ENCODE results near the gene GRIN3B.
A peak's percentile ranks its signal among the peaks of the same experiment; 100 is the strongest.

Gene GRIN3B

DNA sequence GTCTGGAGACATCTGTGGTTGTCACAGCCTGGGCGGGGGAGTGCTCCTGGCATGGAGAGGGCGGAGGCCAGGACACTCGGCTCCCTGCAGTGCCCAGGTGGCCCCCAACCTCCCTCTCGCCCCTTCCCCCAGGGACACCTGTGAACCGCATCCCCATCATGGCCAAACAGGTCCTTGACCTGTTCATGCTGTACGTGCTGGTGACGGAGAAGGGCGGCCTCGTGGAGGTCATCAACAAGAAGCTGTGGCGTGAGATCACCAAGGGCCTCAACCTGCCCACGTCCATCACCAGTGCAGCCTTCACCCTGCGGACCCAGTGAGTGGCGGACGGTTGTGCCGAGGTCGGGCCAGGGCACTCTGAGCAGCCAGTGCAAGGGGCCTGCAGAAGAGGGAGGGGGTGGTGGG is 36.1 kb upstream of the GRIN3B start:
- no peak for DNase-seq (ENCODE audit: low spot score)

DNA sequence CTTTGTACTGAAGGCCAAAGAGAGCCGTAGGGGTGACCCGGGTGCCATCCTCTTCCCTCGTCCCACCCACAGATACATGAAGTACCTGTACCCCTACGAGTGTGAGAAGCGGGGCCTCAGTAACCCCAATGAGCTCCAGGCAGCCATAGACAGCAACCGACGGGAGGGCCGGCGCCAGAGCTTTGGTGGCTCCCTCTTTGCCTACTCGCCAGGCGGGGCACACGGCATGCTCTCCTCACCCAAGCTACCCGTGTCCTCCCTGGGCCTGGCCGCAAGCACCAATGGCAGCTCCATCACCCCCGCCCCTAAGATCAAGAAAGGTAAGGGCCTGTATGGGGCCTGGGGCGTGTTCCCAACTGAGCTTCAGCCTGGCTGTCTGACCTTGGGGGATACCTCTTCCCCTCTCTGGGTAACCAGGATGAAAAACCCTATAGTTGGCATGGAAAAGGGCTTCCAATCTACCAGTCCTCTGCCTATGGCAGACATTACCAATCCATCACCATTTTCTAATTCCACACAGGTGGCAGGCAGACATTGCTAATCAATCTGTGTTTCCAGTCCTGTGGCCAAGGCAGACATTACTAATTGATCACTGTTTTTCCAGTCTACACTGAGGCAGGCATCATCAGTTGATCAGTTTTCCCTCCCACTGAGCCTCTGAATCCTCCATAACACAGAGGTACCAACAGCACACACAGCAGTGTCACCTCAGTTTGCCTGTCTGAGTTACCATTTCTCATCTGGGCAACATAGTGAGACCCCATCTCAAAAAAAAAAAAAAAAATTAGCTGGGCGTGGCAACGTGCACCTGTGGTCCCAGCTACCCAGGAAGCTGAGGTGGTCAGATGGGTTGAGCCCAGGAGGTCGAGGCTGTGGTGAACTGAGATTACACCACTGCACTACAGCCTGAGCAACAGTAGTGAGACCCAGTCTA is 35.2 kb upstream of the GRIN3B start:
- no peak for DNase-seq (ENCODE audit: low spot score)

GRCh38 chr19:966485-967088 is 33.6 kb upstream of the GRIN3B start:
- DNase-seq (ENCODE audit: low spot score), result no peak

GRCh38 chr19:970695-971094 is 29.5 kb upstream of the GRIN3B start:
- DNase-seq (ENCODE audit: low spot score), result no peak

DNA sequence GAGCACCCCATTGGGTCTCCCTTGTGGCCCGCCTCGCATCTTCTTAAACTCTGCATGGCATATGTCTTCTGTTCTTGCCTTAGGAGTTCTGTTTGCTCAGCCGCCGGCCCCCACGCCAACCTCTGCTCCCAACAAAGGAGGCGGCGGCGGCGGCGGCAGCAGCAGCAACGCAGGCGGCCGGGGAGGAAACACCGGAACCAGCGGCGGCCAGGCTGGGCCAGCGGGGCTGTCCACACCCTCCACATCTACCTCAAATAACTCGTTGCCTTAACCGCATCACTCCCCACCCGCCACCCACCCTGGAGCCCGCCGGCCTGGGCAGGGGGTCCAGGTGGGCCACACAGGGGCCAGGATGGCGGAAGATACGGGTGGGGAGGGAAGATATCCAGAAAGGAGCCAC is 28.4 kb upstream of the GRIN3B start:
- DNase-seq (ENCODE audit: low spot score), result no peak

DNA sequence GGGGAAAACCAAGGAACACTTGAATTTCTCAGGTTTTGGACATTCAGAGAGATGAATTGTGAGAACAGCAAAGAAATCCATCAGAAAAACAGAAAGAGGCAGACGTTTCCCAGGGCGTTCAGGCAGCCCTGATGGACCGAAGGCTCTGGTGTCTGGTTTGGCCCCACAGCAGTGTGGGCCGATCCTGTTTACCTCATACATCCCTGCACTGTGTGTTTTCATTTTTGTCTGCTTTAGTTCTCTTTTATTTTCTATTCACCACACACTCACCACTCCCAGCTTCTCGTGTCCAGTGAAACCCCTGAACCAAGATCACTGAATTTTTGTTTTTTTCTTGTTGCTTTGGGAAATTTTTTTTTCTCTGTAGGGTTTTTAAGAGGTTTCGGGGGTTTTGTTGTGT is 27.9 kb upstream of the GRIN3B start:
- DNase-seq (ENCODE audit: low spot score), result no peak

DNA sequence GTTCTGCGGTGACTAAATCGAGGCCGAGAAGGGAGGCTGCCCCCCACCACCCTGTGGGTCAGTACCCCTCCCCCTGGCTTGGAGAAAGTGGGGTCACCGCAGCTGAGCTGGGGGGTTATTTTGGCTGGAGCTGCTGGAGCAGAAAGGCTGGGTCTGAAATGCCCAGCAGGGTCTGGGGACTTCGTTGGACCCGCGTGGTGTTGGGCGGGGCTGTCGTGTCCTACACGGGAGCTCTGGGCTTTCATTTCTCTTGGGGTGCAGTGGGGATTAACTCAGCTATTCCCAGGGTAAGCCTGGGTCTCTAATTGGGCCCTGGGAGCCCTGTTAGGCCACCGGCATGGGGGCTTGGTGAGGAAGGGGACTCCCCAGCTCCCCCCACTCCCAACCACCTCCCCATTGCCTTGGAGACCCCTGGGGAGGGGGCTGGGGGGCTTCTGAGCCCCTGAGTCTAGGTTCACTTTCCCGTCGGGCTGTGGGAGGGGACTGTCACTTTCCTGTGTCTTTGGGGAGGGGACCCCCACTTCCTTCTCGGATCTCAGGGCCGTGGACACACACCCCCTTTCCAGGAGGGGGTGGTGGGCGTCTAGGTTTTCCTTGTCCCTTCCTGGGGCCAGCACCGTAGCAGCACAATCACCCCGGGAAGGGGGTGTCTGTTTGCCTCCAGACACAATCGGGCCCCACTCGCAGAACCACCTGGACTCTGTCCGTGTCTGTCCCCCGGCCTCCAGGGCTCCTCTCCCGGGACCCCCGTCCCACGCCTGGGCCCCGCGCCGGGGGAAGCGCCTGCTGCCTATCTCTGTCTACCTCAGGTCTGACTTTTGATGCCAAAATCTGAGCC is 26.3 kb upstream of the GRIN3B start:
- no peak for DNase-seq (ENCODE audit: low spot score)

GRCh38 chr19:974564-975257 is 25.5 kb upstream of the GRIN3B start:
- no peak for DNase-seq (ENCODE audit: low spot score)

DNA sequence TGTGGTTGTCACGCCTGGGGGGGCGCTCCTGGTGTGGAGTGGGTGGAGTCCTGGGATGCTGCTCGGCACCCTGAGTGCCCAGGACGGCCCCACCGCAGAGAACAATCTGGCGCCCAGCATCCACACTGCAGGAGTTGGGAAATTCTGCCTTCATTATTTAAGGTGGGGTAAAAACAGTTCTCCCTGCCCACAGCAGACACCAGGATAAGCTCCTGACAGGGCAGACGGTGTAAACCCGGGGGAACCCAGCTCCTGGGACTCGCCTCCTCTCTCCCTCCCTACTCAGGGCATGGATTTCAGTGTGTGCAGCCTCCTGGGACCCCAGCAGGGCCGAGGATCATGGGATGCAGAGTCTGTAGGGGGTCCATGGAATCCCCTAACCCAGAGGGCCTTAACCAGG is 23.7 kb upstream of the GRIN3B start:
- DNase-seq (ENCODE audit: low spot score), result no peak

GRCh38 chr19:977058-977464 is 23.2 kb upstream of the GRIN3B start:
- DNase-seq (ENCODE audit: low spot score), result no peak

DNA sequence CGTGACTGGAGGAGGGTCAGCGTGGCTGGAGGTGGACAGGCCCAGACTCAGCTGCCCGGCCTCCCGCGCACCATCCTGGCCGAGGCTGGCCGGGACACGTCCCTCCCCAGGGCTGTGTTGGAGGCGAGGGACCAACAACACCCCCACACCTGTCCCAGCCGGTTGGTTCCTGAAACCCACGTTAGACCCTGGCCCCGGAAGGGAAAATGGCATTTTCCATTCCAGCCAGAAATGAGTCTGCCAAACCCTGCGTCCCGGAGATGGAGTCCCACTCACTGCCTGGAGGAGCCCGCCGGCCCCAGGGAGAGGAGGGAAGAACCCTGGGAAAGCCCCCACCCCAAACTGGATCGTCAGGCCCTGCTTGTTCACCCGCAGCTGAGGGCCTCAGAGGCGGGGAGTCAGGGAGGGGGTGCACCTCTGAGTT is 20.9 kb upstream of the GRIN3B start:
- DNase-seq (ENCODE audit: low spot score), result no peak

DNA sequence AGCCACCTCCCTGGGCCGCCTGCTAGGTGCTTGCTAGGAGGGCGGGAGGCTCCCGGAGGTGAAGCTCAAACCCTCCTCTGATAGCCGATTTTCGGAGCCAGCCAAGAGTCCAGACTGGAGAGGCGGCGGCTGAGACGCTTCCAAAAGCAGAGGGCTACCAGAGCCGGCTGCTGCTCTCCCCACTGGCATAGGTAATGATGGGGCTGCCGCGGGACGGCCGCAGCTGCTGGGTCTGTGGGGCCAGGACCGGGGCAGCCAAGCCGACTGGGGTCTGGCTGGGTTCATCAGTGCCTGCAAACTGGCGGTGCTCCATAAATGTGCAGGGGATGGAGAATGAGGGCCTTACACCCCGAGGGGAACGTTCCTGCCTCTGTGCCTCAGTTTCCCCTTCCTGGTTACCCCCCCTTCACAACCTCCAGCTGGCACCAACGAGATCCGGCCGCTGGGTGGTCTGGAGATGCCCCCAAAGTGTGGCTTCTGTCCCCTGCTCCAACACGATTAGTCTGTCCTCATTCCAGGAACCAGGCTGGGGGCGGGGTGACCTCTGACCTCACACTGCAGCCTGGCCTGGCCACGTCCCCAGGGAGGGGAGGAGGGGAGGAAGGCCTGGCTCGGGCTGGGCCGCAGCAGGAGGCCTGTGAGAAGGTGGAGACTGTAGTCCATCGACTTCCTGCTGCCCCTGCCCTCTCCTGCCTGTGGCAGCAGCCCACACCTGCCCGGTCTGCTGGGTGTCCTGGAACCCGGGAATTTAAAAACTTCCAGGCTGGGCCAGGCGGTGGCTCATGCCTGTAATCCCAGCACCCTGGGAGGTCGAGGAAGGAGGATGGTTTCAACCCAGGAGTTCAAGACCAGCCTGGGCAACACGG is 19.9 kb upstream of the GRIN3B start:
- peak; percentile 76 for DNase-seq (ENCODE audit: low spot score)

DNA sequence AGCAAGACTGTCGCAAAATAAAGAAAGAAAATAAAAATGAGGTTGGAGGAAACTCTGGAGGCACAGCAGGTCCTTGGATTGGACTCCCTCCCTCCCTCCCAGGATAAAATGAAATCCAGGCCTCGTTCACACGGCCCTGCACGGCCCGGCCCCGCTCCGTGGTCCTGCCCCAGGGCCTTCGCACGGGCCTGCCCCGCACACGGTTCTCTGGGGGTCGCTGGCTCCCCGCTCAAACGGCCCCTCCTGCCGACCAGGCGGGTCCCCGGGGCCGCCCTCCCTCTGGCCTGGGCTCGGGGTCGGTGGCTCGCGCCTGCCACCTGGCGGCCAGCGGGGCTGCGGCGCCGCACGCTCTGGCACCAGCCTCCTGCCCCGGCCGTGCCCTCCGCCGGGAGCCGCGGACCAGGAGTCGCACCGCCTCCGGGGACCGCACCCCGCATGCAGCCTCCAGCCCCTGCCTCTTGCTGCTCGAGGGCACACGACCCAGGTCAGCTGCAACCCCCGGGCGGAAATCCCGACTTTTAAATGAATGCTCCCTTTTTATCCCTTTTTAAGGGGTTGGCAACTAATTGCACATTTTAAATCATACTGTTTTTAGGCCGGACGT is 17.6 kb upstream of the GRIN3B start:
- peak; percentile 99 for DNase-seq (ENCODE audit: low spot score)

GRCh38 chr19:984165-984967 is 15.9 kb upstream of the GRIN3B start, which contains the start of gene WDR18:
Gene WDR18 (plus strand): TSS chr19:984345. CDS start chr19:984354, 9 bp downstream.
- peak; percentile 98 for DNase-seq (ENCODE audit: low spot score)

- DNase-seq (ENCODE audit: low spot score), result no peak
Observed at GRCh38 chr19:986083-986482, 14.1 kb upstream of the GRIN3B start.

DNA sequence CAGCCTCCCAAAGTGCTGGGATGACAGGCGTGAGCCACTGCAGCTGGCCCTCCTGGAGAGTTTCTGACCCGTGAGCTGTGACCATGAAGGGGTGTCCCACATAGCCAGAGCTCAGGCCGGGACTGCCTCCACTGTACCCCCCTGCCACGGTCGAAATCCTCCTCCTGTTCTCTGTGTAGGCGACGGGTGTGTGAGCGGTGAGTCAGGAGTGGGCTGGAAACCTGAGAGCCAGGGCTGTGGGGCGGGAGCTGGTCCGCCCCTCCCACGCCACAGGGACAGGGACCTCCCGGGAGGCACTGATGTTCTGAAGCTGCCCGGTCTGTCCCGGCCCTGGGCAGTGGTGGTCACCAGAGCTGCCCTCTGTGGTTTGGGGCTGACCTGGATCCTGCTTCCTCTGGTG is 12.1 kb upstream of the GRIN3B start:
- no peak for DNase-seq (ENCODE audit: low spot score)

GRCh38 chr19:988510-988909 is 11.7 kb upstream of the GRIN3B start:
- no peak for DNase-seq (ENCODE audit: low spot score)

- no peak for DNase-seq (ENCODE audit: low spot score)
Observed at GRCh38 chr19:989381-990081, 10.7 kb upstream of the GRIN3B start.

DNA sequence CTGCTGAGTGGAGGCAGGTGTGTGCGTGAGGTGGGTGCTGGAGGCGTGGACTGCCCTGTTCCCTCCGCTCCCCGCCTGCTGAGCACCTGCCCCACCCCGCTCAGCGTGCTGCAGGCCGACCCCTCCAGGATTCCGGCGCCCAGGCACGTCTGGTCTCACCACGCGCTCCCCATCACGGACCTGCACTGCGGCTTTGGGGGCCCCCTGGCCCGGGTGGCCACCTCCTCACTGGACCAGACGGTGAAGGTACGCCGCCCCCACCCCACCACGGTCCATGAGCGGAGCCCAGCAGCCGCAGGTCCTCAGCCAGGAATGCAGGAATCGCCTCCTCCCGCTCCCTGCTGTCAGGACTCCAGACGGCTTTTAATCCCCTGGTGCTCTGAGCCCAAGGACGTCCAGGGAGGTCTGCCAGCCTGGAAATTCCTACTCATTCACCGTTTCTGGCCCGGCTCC is 10.1 kb upstream of the GRIN3B start:
- no peak for DNase-seq (ENCODE audit: low spot score)
